ENCODE measurements around the gene PID1. TPM values are rescaled to one million over a fixed set of nuclear protein-coding genes. Genes with fewer than 3 reads are reported as not detected.

Gene PID1
- total and polyA plus RNA-seq, 2 donors (not counting 1 experiment from before 2014, with no cell fraction given) = 0.10 TPM; not detected in 1

- no peak for TF ChIP-seq EZH2 (IDR thresholded peaks at IDR 0.05; ENCODE audit: borderline replicate concordance, insufficient read depth, low read depth, low read length, poor library complexity, severe bottlenecking)
- TF ChIP-seq, protein P1, sequence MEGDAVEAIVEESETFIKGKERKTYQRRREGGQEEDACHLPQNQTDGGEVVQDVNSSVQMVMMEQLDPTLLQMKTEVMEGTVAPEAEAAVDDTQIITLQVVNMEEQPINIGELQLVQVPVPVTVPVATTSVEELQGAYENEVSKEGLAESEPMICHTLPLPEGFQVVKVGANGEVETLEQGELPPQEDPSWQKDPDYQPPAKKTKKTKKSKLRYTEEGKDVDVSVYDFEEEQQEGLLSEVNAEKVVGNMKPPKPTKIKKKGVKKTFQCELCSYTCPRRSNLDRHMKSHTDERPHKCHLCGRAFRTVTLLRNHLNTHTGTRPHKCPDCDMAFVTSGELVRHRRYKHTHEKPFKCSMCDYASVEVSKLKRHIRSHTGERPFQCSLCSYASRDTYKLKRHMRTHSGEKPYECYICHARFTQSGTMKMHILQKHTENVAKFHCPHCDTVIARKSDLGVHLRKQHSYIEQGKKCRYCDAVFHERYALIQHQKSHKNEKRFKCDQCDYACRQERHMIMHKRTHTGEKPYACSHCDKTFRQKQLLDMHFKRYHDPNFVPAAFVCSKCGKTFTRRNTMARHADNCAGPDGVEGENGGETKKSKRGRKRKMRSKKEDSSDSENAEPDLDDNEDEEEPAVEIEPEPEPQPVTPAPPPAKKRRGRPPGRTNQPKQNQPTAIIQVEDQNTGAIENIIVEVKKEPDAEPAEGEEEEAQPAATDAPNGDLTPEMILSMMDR (IDR thresholded peaks at IDR 0.05) = no peak
- H3K27ac ChIP-seq (ENCODE audit: low read length in 2 of 2) = no peak overlapping the region
- H2AFZ ChIP-seq (ENCODE audit: insufficient read depth, low read depth, low read length, poor library complexity, severe bottlenecking) = no peak overlapping the region
- Mint-ChIP-seq H3K27me3 (no peaks in the 10 kb centered on the region), H3K4me3 (no peak overlapping the region), H3K9me3 (ENCODE audit: insufficient read depth) (no peaks in the 10 kb centered on the region), H3K4me1 (no peaks in the 10 kb centered on the region), H3K27ac (no peak overlapping the region)
- POLR2A ChIA-PET = no interaction called here
- ATAC-seq (ENCODE audit: low read depth) (no peak), DNase-seq (no peak)
- intact Hi-C loops (cut with micrococcal nuclease) = no loop called here
- CTCF ChIA-PET = no interaction called here
- no peaks in the 10 kb centered on the region for H3K36me3 ChIP-seq (replicated peaks in 1 of 2; ENCODE audit: control extremely low read depth in 1 of 2, control insufficient read depth in 1 of 2, extremely low read depth in 1 of 2, insufficient read depth in 2 of 2, low read length in 1 of 2)
- no peaks in the 10 kb centered on the region for H3K27me3 ChIP-seq (replicated peaks in 1 of 4; ENCODE audit: control extremely low read depth in 1 of 4, control insufficient read depth in 3 of 4, insufficient read depth in 4 of 4, low read length in 3 of 4)
- no peak overlapping the region for H3K4me3 ChIP-seq (ENCODE audit: control extremely low read depth in 1 of 5, extremely low read depth in 1 of 5, insufficient read depth in 1 of 5, low read depth in 2 of 5, low read length in 4 of 5)
- H4K20me1 ChIP-seq (ENCODE audit: control insufficient read depth, insufficient read depth, low read length, poor library complexity, severe bottlenecking) = no peaks in the 10 kb centered on the region
- 31% methylated on average over 3 of the region's 6 CpGs for WGBS (ENCODE audit: insufficient coverage)
- H3K9me3 ChIP-seq (ENCODE audit: control extremely low read depth in 1 of 3, control insufficient read depth in 2 of 3, insufficient read depth in 1 of 3, low read length in 2 of 3) = no peaks in the 10 kb centered on the region
- H3K4me2 ChIP-seq (replicated peaks; ENCODE audit: low read depth, low read length, poor library complexity, severe bottlenecking) = no peak overlapping the region
- no peaks in the 10 kb centered on the region for H3K4me1 ChIP-seq (ENCODE audit: control insufficient read depth in 2 of 2, insufficient read depth in 2 of 2, low read length in 2 of 2)
- no peak overlapping the region for H3K9ac ChIP-seq (ENCODE audit: low read length)
- no peaks in the 10 kb centered on the region for H3K79me2 ChIP-seq (ENCODE audit: control insufficient read depth, insufficient read depth, low read length)
Measured at GRCh38 chr2:229130522-229130921, 140.6 kb downstream of the PID1 start.

GRCh38 chr2:229129738-229130371 is 141.2 kb downstream of the PID1 start:
- intact Hi-C loops (cut with micrococcal nuclease) = no loop called here

More at GRCh38 chr2:229129738-229130371, 141.2 kb downstream of the PID1 start:
- 71% methylated on average over 9 of the region's 12 CpGs for WGBS (ENCODE audit: insufficient coverage)
- Mint-ChIP-seq H3K27ac (no peak overlapping the region), H3K4me3 (no peak overlapping the region), H3K9me3 (ENCODE audit: insufficient read depth) (no peaks in the 10 kb centered on the region), H3K4me1 (no peaks in the 10 kb centered on the region), H3K27me3 (no peaks in the 10 kb centered on the region)
- Histone ChIP-seq H3K79me2 (ENCODE audit: control insufficient read depth, insufficient read depth, low read length) (no peaks in the 10 kb centered on the region), H3K4me3 (ENCODE audit: control extremely low read depth in 1 of 5, extremely low read depth in 1 of 5, insufficient read depth in 1 of 5, low read depth in 2 of 5, low read length in 4 of 5) (no peak overlapping the region), H4K20me1 (ENCODE audit: control insufficient read depth, insufficient read depth, low read length, poor library complexity, severe bottlenecking) (no peaks in the 10 kb centered on the region), H3K9me3 (ENCODE audit: control extremely low read depth in 1 of 3, control insufficient read depth in 2 of 3, insufficient read depth in 1 of 3, low read length in 2 of 3) (no peaks in the 10 kb centered on the region), H3K9ac (ENCODE audit: low read length) (no peak overlapping the region), H2AFZ (ENCODE audit: insufficient read depth, low read depth, low read length, poor library complexity, severe bottlenecking) (no peak overlapping the region), H3K4me2 (replicated peaks; ENCODE audit: low read depth, low read length, poor library complexity, severe bottlenecking) (no peak overlapping the region), H3K36me3 (replicated peaks in 1 of 2; ENCODE audit: control extremely low read depth in 1 of 2, control insufficient read depth in 1 of 2, extremely low read depth in 1 of 2, insufficient read depth in 2 of 2, low read length in 1 of 2) (no peaks in the 10 kb centered on the region), H3K4me1 (ENCODE audit: control insufficient read depth in 2 of 2, insufficient read depth in 2 of 2, low read length in 2 of 2) (no peaks in the 10 kb centered on the region), H3K27ac (ENCODE audit: low read length in 2 of 2) (no peak overlapping the region), H3K27me3 (replicated peaks in 1 of 4; ENCODE audit: control extremely low read depth in 1 of 4, control insufficient read depth in 3 of 4, insufficient read depth in 4 of 4, low read length in 3 of 4) (no peaks in the 10 kb centered on the region)
- DNase-seq (no peak), ATAC-seq (ENCODE audit: low read depth) (no peak)
- CTCF ChIA-PET = no interaction called here
- POLR2A ChIA-PET = no interaction called here
- TF ChIP-seq EZH2 (IDR thresholded peaks at IDR 0.05; ENCODE audit: borderline replicate concordance, insufficient read depth, low read depth, low read length, poor library complexity, severe bottlenecking) = no peak
